ENCODE results near the gene ZBTB9.

DNA sequence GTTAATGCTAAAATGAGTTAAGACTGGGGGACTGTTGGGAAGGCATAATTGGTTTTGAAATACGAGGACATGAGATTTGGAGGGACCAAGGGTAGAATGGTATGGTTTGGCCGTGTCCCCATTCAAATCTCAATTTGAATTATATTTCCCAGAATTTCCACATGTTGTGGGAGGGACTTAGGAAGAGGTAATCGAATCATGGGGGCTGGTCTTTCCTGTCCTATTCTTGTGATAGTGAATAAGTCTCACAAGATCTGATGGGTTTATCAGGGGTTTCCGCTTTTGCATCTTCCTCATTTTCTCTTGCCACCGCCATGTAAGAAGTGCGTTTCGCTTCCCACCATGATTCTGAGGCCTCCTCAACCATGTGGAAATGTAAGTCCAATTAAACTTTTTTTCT, 12.7 kb downstream of the ZBTB9 start:
- TF ChIP-seq POLR2A (IDR thresholded peaks at IDR 0.05) = no peak
- TF ChIP-seq, protein P1, sequence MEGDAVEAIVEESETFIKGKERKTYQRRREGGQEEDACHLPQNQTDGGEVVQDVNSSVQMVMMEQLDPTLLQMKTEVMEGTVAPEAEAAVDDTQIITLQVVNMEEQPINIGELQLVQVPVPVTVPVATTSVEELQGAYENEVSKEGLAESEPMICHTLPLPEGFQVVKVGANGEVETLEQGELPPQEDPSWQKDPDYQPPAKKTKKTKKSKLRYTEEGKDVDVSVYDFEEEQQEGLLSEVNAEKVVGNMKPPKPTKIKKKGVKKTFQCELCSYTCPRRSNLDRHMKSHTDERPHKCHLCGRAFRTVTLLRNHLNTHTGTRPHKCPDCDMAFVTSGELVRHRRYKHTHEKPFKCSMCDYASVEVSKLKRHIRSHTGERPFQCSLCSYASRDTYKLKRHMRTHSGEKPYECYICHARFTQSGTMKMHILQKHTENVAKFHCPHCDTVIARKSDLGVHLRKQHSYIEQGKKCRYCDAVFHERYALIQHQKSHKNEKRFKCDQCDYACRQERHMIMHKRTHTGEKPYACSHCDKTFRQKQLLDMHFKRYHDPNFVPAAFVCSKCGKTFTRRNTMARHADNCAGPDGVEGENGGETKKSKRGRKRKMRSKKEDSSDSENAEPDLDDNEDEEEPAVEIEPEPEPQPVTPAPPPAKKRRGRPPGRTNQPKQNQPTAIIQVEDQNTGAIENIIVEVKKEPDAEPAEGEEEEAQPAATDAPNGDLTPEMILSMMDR (IDR thresholded peaks at IDR 0.05) = no peak
